HG02884 (cell line): ENCODE data around the gene STK33.

Experiments used
- ATAC-seq: cut with Tn5 transposase; IDR thresholded peaks from one replicate; pipeline ENCODE4 v1.9.1; 2021; ENCODE audit warnings: mild to moderate bottlenecking, moderate library complexity; ENCODE audit not compliant: unreplicated experiment

Gene STK33

DNA sequence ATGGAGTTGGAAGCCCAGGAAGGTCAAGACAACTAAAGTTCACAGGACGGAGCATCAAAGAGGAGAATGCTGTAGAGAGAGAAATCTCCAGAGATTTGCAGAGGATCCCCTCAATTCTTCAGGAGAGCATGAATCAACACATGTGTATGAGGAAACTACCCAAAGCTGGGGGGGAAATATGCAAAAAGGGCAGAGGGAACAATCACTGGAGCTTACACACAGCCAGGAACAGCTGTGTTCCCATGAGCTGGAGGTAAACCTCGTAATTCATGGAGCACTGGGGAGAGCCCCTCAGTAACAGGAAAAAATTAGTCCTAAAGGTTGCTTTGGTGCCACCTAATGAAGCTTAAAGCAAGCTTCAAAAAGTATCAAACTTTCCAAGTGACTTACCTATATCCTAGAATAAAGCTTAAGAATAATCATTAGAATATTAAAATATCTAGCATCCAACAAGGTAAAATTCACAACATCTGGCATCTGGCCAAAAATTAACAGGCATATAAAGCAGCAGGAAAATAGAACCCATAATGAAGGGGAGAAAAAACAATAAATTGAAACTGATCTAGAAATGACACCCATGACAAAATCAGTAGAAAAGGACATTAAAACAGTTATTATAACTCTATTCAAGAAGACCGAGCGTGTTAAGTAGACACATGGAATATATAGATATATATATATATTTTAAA is 134.2 kb downstream of the STK33 start:
- no peak for ATAC-seq

DNA sequence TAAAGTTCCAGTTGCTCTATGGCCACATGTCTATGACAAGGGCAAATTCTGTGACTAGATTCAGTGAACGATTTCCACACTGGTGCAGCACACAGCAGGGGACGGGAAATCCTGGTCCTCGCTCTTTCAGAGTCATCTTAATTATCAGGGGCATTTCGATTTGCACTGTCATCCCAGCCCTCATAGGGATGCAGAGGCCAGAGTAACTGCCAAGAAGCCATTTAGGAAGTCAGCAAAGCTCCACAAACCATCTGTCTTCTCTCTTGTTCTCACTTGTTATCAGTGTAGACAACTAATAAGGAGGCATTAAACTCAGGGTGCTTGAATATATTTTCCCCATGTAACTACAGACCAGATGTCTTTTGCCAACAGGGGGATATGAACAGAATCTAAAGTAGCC is 151.7 kb downstream of the STK33 start:
- ATAC-seq: no peak

DNA sequence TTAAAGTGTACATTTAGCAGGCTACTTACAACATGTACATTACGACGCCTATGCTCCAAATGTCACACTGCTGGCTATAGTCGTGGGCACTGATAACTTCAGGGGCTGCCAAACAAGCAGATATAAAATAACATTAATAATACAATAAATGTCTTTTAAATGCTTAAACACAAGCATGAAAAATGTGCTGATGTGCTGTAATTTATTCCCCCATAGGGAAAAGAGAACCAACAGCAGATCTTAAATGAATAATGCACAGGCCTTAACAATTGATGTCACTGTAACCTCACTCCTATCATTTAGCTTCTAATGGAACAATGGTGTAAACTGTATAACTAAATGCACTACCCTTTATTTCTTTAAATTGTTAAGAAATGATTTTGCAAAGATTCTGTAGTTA is 153.4 kb downstream of the STK33 start:
- no peak for ATAC-seq

DNA sequence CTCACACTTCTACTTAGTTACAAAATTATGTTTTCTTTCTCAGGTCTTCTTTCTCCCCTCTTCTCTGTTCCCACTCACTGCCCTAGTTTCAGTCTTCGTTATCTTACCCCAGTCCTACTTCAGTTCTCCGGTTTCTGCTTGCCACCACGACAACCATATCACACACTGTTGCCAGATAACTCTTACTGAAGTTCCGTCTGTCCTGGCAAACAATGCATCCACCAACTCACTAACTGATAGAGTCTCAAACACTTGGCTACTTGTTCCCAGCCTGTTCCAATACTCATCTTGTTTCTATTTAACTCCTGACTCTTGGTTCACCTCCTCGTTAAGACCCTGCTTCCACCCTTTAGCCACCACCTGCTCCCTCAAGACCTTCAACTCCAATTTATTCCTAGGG is 164.5 kb downstream of the STK33 start:
- no peak for ATAC-seq

DNA sequence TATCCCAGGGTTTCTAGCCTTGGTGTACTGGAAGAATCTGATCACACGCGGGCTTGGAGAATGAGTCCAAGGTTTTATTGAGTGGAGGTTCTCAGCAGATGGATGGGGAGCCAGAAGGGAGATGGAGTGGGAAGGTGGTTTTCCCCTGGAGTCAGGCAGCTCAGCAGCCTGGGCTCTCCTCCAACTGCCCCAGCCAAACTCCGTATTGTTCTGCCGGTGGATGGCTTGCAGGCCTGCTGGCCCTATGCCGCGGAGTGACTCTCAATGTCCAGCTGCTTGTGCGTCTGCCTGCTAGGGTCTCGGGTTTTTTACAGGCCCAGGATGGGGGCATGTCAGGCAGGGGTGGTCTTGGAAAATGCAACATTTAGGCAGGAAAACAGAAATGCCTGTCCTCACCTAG is 168.0 kb downstream of the STK33 start:
- ATAC-seq: no peak

DNA sequence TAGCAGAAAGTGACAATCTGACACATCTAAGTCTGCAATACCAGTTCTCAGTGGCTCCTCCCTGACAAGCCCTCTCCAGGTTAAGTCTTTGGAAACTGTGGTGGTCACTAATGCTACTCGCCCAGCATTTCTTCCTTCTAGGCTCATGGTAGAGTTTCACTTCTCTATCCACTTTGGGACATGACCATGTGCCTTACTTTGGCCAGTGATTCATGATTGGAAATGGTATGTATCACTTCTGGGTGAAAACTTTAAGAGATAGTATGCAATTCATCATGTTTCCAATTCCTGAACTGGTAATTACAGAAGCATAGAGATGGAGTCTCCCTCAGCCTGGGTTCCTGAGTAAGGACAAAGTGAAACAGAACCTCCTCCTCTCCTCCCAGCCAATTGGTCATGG is 178.8 kb downstream of the STK33 start:
- ATAC-seq: no peak

DNA sequence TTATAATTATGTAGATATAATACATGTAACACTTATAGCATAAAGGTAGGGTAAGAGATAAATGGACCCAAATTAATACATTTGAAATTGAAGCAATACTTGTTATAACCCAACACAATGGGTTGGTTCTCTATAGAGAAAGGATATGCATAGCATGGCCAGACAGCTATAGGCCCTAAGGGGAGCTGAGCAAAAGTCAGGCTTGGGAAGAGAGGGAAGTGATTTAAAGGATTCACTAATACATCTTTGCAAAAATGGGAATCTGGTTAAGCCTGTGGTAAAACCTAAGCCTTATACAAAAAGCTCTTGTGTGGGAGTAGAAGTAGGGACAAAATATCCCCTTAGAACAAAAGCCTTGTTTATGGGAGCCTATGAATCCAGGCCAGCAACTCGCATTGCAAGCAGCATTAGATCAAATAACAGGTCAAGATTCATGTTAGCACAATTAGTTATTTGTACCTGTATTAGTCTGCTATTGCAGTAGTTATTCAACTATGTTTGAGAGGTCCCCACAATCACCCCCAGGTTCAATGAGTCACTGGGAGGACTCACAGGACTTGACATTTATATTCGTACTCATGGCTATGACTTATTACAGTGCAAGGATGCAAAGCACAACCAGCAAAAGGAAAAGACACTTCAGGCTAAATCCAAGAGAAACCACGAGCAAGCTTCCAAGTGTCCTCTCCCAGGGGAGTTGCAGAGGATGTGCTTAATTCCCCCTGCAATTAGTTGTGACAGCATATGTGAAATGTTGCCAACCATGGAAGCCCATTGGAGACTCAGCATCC is 185.7 kb downstream of the STK33 start:
- no peak for ATAC-seq

DNA sequence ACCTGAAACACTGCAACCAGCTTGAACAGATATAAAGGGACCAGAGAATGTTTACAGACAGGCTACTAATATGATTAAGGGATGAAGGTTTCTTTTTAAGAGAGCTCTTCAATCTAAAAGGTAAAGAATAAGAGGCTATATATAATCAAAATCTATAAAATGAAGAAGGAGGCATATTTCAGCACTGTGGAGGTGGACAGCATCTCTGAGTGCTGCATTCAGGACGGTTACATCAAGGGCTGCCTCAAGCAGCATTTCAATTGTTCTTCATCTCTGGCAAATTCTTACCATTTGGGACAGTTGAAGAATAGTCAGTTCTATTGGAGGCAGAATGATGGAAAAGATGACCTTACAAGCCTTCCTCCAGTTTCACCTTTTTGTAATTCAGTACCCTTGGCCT is 190.7 kb downstream of the STK33 start:
- no peak for ATAC-seq

DNA sequence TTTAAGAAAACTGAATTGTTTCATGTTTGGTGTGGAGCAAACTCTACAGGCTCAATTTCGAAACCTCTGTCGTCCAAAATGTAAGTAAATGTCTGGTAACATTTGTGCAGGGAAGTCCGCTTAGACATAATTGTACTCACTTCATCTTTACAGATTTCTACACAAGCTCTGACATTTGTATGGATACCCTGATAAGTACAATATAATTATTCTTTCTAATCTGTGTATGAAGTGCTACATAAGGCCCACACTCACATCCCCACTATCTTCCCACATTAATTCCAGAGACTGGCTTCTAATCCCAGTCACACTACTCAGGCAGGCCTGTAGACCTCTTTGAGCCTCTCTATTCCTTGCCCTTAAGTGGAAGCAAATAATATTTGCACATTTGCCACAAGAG is 201.1 kb downstream of the STK33 start:
- no peak for ATAC-seq

DNA sequence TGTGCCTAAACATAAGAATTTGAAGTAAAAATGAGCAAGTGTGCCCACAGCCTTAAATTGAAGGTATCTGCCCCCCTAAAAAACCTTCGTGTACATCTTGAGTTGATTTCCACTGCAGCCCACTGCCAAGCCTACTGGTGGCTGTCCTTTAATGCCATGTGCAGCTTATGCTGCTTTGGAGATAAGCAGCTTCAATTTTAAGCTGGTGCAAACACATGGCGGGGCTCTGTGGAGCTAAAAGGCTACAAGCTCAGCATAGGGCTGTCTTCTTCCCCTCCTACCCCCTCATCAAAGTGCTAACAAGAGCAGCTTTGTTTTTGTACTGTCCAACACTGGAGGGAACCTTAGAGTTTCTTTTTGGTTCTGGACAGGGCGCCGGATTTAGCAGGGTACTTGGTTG is 201.9 kb downstream of the STK33 start:
- no peak for ATAC-seq

DNA sequence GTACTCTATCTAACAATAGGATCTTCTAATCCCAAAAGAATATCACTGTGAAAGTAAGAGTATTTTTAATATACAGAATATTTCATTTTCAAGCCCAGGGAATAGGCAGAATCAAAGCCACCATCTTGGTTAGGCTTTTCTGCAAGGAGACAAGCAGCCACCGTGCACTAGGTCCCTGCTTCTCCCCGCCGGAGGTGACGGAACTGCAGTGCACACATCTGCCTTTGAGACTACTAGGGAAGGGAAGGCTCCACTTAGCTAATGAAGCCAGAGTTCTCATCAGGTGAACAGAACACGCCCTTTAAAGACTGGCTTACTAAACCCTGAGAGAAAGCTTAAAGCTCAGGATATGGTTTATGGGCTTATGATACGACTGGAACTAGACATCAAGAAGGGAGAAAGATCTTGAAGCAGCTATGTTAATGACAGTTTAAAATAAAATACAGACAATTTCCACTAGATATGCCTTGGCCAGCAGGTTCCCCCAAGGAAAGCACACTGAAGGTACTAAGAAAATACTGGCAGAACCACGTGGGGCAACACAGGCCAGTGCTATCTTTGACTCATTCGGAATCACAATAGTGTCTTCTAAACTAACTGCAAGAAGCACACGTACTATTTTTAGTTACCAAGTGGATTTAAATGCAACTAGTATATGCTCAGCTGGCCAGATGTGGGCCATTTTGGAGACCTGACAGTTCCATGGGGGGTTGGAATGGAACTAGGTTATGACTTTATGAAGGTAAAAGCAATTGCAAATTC is 203.0 kb downstream of the STK33 start:
- ATAC-seq: no peak

DNA sequence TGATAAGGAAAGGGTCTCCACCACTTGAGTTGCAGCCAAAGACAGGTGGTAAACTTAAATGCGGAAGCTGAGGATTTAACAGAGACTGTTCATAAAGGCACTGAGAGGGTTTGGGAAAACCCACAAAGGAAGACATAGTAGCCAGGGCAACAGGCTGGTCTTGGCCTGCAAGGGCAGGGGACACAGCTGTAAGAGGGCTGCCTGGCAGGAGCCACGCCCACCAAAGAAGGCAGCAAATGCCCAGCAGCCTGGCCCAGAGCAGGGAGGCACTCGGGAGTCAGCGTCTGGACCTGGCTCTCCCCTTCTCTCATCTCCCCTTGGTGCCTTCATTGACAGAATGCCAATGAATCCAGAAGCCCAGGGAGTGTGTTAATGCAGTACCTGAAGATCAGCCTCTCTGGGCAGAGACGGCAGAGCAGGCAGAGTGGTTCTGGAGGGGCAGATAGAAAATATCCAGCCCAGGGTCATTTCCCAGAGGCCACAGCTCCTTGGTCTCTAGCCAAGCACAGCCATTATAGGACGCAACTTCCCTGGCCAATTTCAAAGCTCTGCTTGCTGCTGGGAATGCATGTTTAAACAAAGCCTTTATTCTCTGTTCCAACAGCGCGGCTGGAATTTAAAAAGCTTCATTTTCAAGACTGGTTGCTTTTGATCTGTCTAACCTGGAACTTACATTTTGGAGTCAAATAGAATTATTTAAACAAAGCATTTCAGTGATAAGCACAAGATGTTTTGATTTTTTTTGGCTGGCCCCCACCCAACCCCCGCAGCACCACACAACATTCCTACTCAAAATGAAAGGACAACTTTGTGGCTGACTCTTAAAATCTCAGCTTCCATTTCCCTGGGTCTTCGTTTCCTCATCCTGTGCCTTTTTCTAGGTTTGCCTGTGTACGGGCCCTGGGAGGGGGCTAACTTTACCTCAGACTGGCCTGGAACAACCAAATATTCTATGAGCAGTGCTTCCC is 204.7 kb downstream of the STK33 start:
- ATAC-seq: no peak

DNA sequence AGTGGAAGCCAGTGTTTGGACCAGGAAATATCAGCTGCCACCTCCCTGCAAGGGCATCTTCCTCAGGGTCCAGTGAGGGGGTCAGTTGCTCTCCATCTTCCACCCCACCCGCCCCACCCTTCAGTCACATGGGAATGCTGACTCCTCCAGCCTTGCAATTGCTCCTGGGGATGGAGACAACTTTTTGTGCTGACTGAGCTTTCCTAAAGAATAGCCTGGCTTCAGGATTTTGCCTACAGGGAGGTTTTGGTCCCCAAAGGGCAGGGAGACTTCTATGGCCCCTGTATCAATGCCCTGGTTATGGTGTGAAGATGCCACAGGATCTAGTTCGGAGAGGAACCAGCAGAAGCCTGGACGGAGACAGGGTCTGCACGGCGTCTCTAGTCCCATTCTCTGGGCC is 206.3 kb downstream of the STK33 start:
- ATAC-seq: no peak

DNA sequence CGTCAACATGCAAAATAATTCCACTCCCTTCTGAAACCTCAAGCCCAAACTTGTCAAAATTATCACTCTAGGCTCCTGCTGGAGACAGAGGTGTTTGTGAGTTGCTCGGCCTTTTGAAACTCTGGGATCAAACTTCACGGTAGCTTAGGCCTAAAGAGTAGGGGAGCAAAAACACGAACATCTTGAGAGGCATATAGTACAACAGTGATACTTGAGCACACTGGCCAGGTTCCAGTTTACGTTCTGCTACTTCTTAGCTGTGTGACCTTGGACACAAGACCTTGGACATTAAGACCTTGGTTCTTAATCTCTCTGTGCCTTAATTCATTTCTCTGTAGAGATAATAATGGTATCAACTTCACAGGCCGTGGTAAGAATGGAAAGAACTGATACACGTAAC is 206.9 kb downstream of the STK33 start:
- ATAC-seq: no peak

DNA sequence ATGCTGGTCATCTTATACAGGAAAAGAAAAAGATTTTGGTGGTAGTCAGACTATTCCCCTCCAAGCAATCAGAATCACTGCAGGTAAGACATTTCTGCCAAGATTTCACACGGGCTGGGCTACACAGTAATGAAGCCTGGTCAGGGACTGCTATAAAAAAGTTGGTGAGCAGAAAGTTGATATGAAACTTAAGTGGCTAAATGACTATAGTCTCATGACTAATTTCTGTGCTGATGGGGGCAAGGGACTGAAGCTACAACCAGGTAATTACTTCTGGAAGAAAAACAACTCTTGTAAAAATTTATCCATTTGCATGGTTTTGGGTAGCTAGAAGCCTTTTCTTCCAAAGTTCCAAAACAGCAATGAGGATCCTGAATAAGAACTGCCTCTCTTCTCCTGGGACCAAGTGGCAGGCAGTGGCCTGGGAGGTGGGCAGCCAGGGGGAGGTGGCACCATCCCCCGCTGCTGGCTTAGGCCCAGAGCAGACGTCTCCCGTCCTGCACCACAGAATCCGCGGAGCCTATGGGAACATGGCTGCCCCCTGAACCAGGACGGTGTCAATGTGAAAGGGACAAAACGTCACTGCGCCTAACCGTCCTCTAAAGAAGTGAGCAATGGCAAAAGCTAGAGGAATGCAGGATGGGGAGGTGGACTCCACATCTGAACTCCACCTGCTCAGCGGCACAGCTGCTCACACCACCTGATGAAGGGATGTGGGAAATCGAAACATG is 207.7 kb downstream of the STK33 start:
- ATAC-seq: peak; percentile 47

DNA sequence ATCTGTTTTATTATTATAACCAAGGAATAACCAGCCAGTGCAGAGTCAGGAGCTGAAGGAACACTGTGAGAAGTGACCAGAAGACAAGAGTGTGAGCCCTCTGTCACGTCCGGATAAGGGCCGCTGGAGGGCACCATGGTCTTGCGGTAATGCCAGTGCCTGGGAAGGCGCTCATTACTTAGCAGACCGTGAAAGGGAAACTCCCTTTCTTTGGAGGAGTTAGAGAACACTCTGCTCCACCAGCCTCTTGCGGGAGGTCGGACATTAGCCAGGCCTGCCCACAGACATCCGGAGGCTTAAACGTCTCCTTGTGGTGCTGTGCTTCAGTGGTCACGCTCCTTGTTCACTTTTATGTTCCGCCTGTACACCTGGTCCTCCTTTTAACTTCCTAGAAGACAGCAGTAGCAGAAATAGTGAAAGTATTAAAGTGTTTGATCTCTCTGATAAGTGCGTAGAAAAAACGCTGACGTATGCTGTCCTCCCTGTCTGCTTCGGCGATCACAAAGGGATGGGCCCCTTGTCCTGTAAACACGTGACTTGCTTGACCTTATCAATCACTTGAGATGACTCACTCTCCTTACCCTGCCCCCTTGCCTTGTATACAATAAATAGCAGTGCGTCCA is 209.7 kb downstream of the STK33 start:
- ATAC-seq: no peak

DNA sequence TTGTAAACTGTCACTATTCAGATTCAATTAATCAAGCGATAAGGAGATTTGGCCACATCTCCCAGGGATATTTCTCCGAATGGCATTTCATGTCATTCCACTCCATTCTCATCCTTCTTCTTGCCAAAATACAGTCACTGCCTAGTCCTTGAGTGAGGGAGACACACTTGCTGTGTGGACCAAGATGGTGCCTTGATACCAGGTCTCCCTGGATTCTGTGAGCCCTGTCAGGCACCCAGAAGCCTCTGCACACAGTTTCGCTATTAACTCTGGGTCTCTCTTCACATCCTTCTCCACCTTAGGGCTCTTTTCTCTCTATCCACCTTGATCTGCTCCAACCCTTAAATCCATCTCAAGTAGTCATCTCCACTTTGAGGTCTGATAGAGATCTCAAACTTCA is 210.4 kb downstream of the STK33 start:
- ATAC-seq: no peak

DNA sequence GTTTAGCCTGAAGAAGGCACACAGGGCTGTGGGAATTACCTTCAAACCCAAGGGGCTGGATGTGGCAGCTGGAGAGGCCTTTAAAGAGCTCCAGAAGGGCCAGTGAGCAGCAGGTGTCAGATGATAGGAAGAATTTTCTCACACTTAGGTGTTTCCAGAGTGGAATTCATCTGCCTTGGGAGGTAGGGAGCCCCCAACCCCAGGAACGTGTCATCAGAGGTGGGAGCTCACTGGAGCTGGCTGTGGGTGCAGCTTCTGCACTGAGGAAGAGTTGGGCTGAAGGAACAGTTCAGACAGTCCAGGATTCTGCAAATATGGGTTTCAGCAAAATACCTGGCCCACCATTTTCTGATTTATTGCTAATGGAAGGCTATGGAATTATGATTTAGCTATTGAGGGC is 210.8 kb downstream of the STK33 start:
- ATAC-seq: no peak

DNA sequence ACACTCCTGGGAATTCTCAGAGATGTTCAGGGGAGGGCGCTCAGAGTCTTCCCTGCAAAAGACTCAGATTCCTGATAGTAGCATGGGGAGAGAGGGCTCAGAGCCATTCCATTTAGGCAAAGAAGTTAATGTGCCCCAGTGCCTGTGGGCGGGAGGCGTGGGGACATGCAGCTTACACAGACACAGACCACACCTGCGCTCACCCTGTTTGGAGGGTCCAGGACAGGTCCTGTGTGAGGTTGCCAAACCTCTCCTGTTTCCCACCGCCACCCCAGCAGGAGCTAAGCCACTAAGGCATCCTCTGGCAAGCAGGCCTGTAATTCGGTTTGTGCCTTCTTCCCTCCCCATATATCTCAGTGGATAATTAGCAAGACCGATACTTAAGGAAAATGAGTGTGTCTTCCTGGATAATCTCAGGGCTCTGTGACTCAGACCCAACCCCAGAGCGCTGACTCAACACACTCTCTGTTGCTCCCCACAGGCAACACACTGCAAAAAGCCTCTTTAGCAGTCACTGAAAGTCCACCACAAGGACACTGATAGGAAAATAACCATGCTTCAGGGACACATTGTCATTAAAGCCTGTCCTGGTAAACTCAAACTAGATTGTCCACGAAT is 211.5 kb downstream of the STK33 start:
- ATAC-seq: no peak
